Large intestine (tissue), 12 donors: Measurements from ENCODE around the gene PRAMEF33. TPM values are rescaled to one million over a fixed set of nuclear protein-coding genes. Genes with fewer than 3 reads are reported as not detected.
"Not testable (repeated sequence)": the region's sequence is repeated elsewhere in the genome, so short reads cannot be mapped to it uniquely, and the experiment has no call there.

Experiments
- DNase-seq, 2 donors: peaks; one replicate each; pipeline versions ENCODE4 v3.0.0 to v3.0.0-alpha.2; 2013
- H3K27ac ChIP-seq: one replicate; pipeline ENCODE4 v1.5.1; 2013; ENCODE audit warnings: low read length
- H3K27me3 ChIP-seq: 2 replicates; pipeline ENCODE4 v1.6.1; 2013; ENCODE audit warnings: low read length; ENCODE audit not compliant: control insufficient read depth, insufficient read depth
- H3K36me3 ChIP-seq: 2 replicates; pipeline ENCODE4 v1.6.1; 2013; ENCODE audit warnings: low read length; ENCODE audit not compliant: control insufficient read depth, insufficient read depth
- H3K4me1 ChIP-seq: one replicate; pipeline ENCODE4 v1.6.1; 2013; ENCODE audit warnings: low read length; ENCODE audit not compliant: control insufficient read depth, insufficient read depth
- H3K4me3 ChIP-seq: one replicate; pipeline ENCODE4 v1.5.1; 2013; ENCODE audit warnings: low read length
- H3K9me3 ChIP-seq: one replicate; pipeline ENCODE4 v1.6.1; 2013; ENCODE audit warnings: mild to moderate bottlenecking, low read depth, low read length, moderate library complexity; ENCODE audit not compliant: control insufficient read depth
- WGBS: methylation state at CpG from one replicate; pipeline ENCODE4 v1.1.5; 2013; ENCODE audit warnings: low lambda C conversion rate; ENCODE audit not compliant: insufficient coverage; 5-methylcytosine and 5-hydroxymethylcytosine counted together
- long read RNA-seq, 11 donors: transcript quantifications; one replicate each; lab custom pipeline, GENCODE V29; 2026
- polyA plus RNA-seq: library from polyadenylated mRNA; unstranded; fragments of 120-200 nt; gene quantifications from one replicate; pipeline ENCODE4 v1.2.1, GENCODE V29; 2013

PRAMEF33 gene
- not detected for polyA plus RNA-seq
- long read RNA-seq, donor 1 = 0 reads
- long read RNA-seq, donor 2 = 0 reads
- long read RNA-seq, donor 3 = 0 reads
- long read RNA-seq, donor 4 = 0 reads
- long read RNA-seq, donor 5 = 0 reads
- long read RNA-seq, donor 6 = 0 reads
- long read RNA-seq, donor 7 = 0 reads
- long read RNA-seq, donor 8 = 0 reads
- long read RNA-seq, donor 9 = 0 reads
- long read RNA-seq, donor 10 = 0 reads
- long read RNA-seq, donor 11 = 0 reads

DNA sequence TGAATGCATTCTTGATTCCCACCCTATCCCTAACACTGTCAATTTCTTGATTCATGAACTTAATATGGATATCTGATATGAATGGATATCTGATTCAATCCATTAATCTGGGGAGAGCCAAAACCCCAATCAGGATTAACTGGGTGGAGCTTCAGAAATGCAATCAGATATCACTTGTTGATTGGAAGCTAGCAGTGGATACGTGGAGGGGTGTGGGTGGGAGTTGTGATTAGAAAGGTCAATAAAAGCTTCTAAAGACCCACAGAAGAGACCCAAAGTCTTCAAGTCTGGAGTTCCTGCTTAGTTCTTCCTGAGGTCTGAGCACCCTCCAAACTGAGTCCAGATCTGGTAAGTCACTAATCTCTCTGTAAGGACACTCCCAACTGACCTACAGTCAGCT lies at the start of gene PRAMEF33:
Gene PRAMEF33, plus strand, starts transcription at position 301 of the 400 bp plus-strand sequence. CDS start 2,416 bp downstream, outside the sequence.
- H3K4me3 ChIP-seq, H3K36me3 ChIP-seq, H3K27ac ChIP-seq, DNase-seq, H3K4me1 ChIP-seq, H3K27me3 ChIP-seq, H3K9me3 ChIP-seq: not testable (repeated sequence)
- WGBS = no CpG with 5 or more reads among the region's 1 CpG

DNA sequence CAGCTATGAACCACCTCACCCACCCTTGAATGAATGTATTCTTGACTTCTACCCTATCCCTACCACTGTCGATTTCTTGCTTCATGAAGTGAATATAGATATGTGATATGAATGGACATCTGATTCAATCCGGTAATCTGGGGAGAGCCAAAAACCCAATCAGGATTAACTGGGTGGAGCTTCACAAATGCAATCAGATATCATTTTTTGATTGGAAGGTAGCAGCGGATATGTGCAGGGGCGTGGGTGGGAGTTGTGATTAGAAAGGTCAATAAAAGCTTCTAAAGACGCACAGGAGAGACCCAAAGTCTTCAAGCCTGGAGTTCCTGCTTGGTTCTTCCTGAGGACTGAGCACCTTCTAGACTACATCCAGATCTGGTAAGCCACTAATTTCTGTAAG lies 49.4 kb upstream of the PRAMEF33 start, which contains the start of gene PRAMEF5:
Gene PRAMEF5, plus strand, starts transcription at position 301 of the 400 bp plus-strand sequence. CDS start 5,071 bp downstream, outside the sequence.
- DNase-seq = not testable (repeated sequence)

DNA sequence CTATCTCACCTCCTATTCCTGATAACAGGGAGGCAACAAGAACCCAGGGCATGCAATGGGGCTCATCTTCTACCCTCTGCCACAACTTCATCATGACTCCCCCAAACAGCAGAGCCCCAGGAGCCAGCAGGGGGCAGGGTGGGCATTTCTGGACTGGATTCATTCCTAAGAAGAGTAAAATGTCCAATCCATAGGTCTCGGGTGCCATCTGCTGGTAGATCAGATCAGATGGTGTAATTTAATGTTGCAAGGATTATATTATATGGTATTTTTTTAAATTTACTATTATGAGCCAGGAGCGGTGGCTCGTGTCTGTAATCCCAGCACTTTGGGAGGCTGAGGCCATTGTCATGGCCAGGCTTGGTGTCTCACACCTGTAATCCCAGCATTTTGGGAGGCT lies 38.2 kb upstream of the PRAMEF33 start:
- DNase-seq, H3K9me3 ChIP-seq, H3K27ac ChIP-seq, H3K36me3 ChIP-seq, H3K27me3 ChIP-seq, H3K4me3 ChIP-seq, H3K4me1 ChIP-seq: not testable (repeated sequence)
- WGBS = no CpG with 5 or more reads among the region's 3 CpGs

More for the DNA sequence above, 49.4 kb upstream of the PRAMEF33 start, which contains the start of gene PRAMEF5:
- not testable (repeated sequence) for H3K27ac ChIP-seq, H3K36me3 ChIP-seq, H3K9me3 ChIP-seq, H3K27me3 ChIP-seq, H3K4me3 ChIP-seq, H3K4me1 ChIP-seq
- no CpG with 5 or more reads among the region's 5 CpGs for WGBS

DNA sequence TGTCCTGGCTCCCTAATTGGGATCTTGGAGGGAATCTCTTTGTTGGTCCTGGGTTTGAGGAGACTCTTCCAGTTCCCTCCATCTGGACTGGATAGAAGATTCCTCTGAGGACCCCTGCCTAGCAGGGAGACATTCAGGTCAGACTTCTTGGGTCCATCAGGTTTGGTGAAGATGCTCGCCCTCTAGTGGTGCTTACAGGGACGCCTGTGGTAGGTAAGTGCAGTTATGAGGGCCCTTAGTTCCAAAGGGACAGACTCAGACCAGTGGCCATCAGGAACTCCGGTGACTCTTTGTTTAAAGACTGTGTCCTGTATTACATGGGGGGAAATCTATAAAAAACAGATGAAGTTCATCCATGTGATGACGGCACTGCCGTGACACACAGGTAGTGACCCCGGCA lies 26.3 kb upstream of the PRAMEF33 start:
- not testable (repeated sequence) for H3K27ac ChIP-seq, DNase-seq, H3K36me3 ChIP-seq, H3K4me1 ChIP-seq, H3K9me3 ChIP-seq, H3K27me3 ChIP-seq, H3K4me3 ChIP-seq
- no CpG with 5 or more reads among the region's 6 CpGs for WGBS

GRCh38 chr1:13279617-13280016 lies 23.7 kb upstream of the PRAMEF33 start:
- not testable (repeated sequence) for H3K4me3 ChIP-seq, H3K27ac ChIP-seq, H3K9me3 ChIP-seq, H3K27me3 ChIP-seq, DNase-seq, H3K4me1 ChIP-seq, H3K36me3 ChIP-seq
- WGBS = no CpG with 5 or more reads among the region's 3 CpGs

- H3K36me3 ChIP-seq, H3K4me1 ChIP-seq, H3K27ac ChIP-seq, DNase-seq, H3K4me3 ChIP-seq, H3K27me3 ChIP-seq, H3K9me3 ChIP-seq: not testable (repeated sequence)
- no CpG with 5 or more reads among the region's 1 CpG for WGBS
These were observed 18.3 kb upstream of the PRAMEF33 start, which contains the start of gene PRAMEF8 for GRCh38 chr1:13285037-13285436. Gene PRAMEF8, minus strand, starts transcription at chr1:13285137. Its CDS starts 1,046 bp downstream, at chr1:13284091.

- H3K27ac ChIP-seq, H3K4me1 ChIP-seq, H3K9me3 ChIP-seq, DNase-seq, H3K4me3 ChIP-seq, H3K27me3 ChIP-seq, H3K36me3 ChIP-seq: not testable (repeated sequence)
- no CpG with 5 or more reads among the region's 3 CpGs for WGBS
These were observed 14.3 kb upstream of the PRAMEF33 start for GRCh38 chr1:13289030-13289429.

DNA sequence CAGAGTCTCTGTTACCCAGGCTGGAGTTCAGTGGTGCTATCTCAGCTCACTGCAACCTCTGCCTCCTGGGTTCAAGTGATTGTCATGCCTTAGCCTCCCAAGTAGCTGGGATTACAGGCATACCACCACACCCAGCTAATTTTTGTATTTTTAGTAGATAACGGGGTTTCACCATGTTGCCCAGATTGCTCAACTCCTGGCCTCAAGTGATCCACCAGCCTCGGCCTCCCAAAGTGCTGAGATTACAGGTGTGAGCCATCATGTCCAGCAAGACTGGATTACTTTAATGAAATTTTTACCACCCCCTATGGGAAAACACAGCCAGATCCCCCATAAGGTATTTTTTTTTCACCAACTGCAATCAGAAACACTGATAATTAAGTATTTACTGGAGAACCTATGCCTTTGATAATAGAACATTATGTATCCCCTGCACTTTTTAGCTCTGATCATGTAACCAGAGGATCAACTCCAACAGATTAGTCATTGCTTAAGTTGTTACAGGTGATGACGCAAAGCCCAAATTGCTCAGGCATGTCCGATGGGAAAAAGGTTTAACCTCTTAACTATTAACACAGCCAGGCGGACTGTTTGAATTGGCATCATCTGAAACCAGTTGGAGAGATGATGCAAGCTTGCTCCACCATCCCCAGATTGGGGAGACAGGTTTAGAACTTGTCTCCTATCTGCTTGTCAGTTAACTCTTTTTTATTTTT lies 6.0 kb upstream of the PRAMEF33 start:
- not testable (repeated sequence) for H3K4me1 ChIP-seq, H3K27ac ChIP-seq, DNase-seq, H3K27me3 ChIP-seq, H3K9me3 ChIP-seq, H3K36me3 ChIP-seq, H3K4me3 ChIP-seq
- WGBS = no CpG with 5 or more reads among the region's 5 CpGs

- WGBS = no CpG with 5 or more reads among the region's 27 CpGs
- not testable (repeated sequence) for H3K4me3 ChIP-seq, H3K27me3 ChIP-seq, H3K9me3 ChIP-seq, DNase-seq, H3K4me1 ChIP-seq, H3K36me3 ChIP-seq, H3K27ac ChIP-seq
These were observed 4.6 kb upstream of the PRAMEF33 start for GRCh38 chr1:13298699-13299098.

DNA sequence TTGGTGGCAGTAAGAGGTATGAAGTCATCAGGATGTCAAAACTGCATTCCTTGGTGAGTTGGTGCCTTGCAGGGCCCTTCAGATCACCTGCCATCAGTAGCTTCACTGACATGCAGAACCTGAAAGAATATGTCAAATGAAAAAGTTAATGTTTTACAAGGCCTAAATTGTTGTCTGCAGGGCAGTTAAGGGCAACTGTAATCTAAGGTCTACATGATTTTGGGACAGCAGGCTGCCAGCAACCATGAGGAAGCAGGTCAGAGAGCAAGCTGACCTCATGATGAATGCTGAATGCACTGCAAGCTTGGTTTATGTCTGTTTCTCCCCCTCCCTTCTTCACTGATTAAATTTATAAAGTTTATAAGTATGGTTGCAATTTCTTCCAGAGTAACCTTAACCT lies 1.1 kb upstream of the PRAMEF33 start:
- not testable (repeated sequence) for H3K27me3 ChIP-seq, DNase-seq, H3K36me3 ChIP-seq, H3K4me1 ChIP-seq, H3K27ac ChIP-seq, H3K4me3 ChIP-seq, H3K9me3 ChIP-seq

DNA sequence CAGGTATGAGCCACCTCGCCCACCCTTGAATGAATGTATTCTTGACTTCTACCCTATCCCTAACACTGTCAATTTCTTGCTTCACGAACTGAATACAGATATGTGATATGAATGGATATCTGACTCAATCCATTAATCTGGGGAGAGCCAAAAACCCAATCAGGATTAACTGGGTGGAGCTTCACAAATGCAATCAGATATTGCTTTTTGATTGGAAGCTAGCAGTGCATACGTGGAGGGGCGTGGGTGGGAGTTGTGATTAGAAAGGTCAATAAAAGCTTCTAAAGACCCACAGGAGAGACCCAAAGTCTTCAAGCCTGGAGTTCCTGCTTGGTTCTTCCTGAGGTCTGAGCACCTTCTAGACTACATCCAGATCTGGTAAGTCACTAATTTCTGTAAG lies 11.9 kb downstream of the PRAMEF33 start, which contains the start of gene PRAMEF15:
Gene PRAMEF15, plus strand, starts transcription at position 301 of the 400 bp plus-strand sequence. CDS start 2,827 bp downstream, outside the sequence.
- not testable (repeated sequence) for H3K36me3 ChIP-seq, H3K27ac ChIP-seq, H3K9me3 ChIP-seq, H3K4me1 ChIP-seq, DNase-seq, H3K27me3 ChIP-seq, H3K4me3 ChIP-seq
- no CpG with 5 or more reads among the region's 4 CpGs for WGBS
